GM21786 (cell line): Measurements from ENCODE around the gene PHEX.

Source experiments
- ATAC-seq: cut with Tn5 transposase; IDR thresholded peaks from one replicate; pipeline ENCODE4 v1.9.1; 2021; ENCODE audit not compliant: unreplicated experiment

The PHEX gene

DNA sequence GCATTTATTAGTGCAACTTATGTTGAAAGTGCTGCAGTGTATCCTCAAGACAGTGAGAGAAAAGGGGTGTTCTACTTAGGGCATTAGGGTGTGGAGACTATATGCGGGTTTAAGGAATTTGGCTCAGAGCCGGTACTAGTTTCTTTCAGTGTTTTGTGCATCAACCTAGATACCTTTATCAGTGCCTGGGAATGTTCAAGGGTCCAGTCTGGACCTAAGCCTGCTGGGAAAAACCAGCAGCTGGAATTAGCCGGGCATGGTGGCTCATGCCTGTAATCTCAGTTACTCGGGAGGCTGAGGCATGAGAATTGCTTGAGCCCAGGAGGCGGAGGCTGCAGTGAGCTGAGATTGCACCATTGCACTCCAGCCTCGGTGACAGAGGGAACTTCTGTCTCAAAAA, 7.4 kb downstream of the PHEX start:
- no peak for ATAC-seq

DNA sequence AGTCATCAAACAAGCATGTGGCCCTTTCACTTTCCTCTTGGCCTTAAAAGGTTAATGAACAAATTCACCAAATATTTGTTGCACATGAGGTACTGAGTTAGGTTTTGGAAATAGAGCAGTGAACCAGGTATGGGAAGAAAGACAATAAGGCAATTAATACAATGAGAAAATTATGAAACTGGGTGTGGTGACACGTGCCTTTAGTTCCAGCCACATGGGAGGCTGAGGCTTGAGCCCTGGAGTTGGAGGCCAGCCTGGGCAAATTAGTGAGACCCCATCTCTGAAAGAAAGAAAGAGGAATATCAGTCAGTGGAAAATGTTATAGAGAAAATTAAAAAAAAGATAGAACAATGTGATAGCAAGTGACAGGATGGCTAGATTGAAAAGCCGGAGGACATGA, 8.1 kb downstream of the PHEX start:
- ATAC-seq = no peak

DNA sequence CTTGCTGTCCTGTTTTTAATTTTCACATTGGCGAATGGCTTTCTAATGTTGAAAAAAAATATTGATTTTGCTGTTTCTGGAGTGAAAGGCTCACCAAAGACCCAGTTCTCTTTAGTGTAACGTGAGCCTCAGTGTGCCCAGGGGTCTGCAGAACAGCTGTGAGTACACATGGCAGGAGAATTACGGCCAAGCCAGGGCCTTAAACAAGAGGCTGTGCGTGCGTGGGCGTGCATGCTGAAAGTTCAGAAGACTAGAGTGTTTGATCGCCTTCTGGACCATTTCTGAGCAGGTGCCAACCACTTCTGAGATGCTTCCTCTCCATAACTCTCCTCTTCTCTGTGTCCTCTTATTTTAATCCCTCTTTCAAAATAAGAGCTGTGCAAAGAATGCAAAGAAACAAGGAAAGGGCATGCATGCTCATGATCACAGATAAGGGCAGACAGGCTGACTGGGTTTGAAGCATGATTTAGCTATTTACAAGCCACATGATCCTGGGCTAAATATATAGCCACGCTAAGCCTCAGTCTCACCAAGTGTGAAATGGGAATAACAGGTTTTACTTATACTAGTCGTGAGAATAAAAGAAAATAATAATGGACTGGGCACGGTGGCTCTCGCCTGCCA, 9.9 kb downstream of the PHEX start:
- ATAC-seq = no peak

DNA sequence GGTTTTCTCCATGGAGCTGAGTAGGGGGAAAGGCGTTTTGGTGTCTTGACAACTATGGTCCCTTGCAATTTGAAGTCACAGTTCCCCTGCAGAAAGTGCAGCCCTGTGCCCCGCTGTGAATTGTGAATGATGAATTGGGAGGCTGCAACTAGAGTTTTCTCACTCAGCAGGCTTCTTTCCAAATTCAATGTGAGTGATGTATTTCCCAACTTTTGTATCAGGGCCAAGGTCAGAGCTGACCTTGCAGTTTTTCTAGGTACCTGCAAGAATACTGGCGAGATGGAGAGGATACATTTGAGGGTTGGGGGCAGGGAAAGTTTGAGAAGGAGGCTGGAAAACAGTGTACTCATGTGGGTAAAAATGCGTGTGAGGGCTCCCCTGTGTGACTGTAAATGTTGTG, 11.7 kb downstream of the PHEX start:
- no peak for ATAC-seq

DNA sequence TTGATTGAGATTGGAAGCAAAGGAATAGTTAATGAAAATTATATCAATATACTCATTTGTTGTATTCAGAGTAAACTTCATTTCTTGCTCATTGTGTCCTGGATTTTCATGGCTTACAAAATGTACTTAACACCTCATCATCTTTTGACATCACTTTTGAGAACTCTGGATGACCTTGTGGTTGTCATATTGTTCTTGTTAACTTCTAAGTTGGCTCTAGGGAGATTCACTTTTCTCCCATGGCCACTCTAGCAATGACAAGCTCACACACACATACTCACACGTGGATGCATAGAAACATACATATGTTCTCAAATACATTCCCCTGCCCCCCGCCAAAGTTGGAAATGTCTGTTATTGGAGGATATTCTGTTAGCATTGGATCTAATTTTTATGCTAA, 15.3 kb downstream of the PHEX start:
- no peak for ATAC-seq

DNA sequence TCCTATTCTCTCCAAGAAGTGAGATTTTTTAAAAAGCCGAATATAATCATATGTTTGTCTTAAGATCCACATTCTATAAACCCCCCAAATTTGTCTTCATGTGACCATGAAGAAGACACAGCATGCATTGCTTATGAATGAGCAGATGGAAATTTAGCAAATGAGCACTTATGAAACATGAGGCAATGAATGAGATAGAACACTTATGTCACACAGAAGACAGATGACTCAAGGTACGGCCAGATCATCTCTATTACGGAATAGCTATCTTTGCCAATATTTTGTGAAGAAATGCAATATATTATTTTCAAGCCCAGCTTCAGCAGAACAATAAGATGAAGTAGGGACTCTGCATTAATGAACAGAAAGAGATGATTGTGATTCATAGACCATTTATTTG, 21.4 kb downstream of the PHEX start:
- ATAC-seq = no peak

DNA sequence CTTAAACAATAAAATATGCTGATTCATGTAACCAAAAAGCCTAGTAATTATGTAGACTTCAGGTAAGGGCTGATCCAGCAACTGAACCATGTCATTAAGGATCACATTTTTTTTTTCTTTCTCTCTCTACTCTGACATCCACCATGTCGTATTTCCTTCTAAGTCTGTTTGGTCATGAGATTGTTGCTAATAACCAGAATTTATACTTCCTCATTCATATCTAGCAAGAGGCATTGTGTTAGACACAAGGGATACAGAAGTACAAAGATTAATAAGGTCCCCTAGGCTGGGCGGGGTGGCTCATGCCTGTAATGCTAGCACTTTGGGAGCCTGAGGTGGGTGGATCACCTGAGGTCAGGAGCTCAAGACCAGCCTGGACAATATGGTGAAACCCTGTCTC, 24.1 kb downstream of the PHEX start:
- no peak for ATAC-seq

DNA sequence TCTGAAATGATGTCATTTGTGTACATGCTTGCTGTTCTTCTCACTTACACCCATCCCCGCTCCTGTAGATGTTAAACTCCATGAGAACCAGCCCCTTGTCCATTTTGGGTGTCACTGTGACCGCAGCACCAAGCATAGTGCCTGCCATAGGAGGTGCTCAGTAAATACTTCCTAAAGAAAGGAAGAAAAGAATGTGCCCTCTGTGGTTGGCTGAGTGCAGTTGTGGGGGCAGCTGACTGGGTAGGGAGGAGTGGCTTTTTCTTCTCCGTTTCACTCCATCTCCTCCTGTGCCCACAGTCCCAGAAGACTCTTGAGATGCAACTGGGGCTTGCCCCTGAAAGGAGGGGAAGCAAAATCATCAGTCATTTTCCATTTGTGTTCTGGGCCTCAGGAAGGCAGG, 25.5 kb downstream of the PHEX start:
- peak; percentile 42 for ATAC-seq

DNA sequence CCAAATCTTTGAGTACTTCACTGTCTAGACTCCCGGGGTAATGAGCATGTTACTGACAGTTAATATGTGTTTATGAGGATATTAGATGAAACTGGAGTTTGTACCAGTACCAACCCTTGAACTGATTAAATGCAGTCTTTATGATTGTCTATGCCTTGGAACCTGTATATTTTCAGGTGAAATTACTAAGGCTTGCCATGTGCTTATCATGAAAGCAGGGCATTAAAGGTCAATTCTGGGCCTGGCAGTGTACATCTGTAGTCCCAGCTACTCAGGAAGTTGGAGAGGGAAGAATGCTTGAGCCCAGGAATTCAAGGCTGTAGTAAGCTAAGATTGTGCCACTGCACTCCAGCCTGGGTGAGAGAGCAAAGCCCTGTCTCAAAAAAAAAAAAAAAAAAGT, 27.6 kb downstream of the PHEX start:
- no peak for ATAC-seq

DNA sequence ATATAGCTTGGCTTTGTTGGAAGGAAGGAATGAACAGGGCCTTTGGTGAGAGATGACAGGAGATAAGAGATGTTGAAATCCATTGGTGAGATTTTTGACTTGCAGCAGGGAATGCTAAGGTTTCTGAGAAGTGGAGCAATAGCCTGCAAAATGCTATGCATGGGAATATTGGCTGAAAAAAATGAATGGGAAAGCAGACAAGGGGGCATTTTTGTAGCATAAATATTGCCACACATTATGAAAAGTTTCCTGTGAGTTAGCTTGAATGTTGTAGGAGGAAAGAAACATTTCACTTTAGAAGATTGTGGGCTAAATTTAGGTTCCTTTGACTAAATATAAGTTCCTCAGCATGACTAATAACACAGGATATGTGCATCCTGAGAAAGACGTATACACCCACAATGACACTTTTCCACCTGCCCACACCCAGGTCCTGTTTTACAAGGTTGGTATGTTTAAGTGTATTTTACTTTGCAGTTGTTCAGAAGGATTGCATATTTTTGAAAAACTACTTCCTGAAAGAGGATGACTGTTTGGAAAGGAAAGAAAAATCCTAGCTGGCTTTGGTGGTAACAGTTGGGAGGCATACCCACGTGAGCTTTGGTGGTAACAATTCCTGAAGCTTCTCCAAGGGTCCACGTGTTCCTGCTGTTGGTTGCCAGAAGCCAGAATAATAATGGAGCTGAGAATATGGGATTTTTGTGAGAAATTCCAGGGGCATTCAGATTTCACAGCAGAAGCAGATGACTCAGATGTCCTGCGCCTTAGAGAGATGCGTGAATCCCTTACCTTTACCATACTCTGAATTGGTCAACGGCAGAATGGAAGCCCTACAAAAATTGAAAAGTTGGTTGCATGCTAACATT, 28.5 kb downstream of the PHEX start:
- ATAC-seq = peak; percentile 60

DNA sequence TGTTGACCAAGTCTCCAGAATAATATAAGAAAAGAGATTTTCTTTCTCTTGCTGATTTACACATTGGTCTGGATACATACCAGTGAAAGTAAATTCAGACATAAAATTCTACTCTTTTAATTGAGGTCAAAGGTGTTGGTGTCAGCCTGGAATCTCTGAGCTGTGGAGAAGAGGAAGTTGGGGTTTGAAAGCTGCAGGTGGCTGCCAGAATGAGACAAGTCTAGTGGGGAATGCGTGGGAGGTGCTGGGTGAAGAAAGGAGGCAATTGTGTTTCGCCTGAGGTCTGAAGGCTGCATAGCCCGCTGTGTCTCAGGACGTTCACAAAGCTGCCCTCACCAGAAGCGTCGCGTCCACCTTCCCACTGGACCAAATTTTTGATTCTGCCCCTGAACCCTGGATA, 31.2 kb downstream of the PHEX start:
- ATAC-seq = peak; percentile 76

DNA sequence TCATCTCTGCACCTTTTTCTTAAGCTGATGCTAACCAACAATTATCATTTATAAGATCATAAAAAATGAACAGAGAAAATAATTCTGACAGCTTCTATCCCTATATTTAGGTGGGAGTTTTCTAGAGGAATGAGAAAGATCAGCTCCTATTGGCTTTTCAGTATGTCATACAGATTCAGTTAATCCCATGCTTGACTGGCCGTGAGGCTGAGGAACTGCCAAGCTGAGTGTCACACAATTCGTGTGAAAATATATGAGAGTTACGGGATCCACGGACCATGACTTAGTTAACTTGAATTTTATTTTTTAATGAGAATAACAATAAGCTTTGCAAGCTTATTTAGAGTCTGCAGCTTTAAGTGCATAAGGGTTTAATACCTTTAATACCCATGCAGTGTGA, 37.5 kb downstream of the PHEX start:
- ATAC-seq = no peak

DNA sequence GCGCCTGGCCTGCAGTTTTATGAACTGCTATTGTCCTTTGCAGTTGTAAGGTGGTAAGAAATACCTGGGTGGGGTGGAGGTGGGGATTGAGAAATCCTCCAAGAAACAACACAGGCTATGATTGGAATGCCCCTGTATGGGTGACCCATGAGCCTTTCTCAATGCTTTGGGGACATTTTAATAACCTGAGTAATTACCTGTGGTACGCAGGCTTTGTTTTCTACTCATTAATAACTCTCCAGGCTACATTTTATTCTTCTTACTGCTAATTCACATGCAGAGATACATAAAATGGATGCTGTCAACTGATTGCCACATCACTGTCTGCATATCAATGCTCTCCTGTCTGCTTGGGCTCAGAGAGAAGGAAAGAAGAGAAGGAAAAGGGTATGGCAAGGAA, 41.8 kb downstream of the PHEX start:
- no peak for ATAC-seq

DNA sequence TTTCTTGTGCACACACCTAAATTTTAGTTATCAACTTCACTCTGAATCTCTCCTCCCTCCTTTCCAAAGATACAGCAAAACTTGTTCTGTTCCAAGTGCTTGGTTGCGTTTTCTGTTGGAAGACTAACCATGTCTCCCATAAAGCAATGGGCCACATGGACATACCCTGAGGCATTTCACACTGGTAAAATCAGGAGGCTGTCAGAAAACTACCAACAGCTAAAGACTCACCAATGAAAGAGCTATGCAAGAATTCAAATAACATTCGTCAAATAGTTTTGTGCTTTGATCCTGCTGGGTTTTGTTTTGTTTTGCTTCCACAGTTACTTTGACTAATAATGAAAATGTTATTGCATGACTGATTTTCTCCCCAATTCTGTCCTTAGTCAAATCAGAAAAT, 46.0 kb downstream of the PHEX start:
- no peak for ATAC-seq

DNA sequence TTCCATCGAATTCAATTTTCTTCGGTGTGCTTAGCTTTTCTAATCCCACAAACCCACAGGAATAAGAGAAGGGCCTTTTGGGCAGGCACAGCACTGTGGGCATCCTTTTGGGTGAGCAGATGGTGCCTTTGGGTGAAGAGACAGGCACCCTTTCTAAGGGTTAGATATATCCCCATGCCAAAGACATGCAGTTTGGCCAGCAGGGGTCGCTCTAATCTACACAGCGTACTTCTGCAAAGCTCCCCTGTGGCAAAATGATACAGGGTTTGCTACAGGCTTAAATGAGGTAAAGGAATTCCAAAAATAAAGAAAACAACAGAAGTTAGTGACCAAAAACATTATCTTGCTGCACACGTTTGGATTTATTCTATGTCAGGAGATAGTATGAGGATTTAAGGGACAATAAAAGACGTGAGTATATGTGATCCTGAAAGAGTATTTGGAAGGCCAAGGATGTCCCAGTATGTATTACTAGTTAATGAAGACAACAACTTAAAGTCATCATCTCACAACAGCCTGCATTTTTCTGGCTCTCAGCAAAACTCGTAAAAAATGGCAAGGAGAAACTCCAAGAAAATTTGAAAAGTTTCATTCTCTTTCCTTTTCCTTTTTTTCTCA, 49.5 kb downstream of the PHEX start:
- peak; percentile 89 for ATAC-seq

DNA sequence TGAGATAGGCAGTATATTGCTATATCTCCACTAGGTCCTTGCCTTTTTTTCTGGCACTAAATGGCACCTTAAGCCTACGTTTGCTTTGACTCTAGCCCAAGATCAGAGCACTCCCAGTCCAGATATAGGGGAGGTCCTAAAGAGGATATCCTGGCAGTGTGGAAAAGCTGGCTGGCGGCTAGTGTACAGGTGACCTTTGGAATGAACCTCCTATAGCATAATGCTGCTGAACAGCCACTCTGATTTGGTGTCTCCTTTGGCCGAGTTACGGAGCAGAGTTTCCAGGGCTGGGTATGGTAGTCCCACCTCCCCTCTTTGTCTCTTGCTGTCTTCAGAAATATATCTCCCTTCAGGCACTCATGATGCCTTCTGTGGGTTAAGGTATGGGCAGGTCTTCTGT, 53.9 kb downstream of the PHEX start:
- no peak for ATAC-seq

DNA sequence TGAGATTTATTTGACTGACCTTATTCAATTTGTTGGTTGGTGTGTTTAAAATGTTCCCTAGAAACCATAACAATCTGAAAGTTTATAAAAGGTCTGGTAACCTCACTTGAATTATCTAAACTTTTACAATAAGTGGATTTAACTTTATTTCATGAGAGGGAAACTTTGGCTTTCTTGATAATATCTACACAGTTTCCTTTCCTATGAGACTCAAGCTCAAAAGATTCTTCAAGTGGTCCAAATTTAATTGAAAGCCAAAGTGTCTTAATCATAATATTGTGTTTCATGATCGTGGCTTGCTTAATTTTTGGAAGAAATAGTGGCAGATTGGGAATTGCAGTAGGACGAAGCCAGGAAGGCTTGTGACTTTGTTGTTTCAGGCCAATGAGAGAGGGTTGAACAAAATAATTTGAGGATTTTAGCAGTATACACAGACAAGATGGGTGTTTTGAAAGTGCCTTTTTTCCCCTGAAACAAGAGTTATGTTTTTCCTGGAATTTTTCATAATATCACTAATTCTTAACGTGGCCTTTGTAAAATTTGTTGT, 55.0 kb downstream of the PHEX start:
- ATAC-seq = no peak

DNA sequence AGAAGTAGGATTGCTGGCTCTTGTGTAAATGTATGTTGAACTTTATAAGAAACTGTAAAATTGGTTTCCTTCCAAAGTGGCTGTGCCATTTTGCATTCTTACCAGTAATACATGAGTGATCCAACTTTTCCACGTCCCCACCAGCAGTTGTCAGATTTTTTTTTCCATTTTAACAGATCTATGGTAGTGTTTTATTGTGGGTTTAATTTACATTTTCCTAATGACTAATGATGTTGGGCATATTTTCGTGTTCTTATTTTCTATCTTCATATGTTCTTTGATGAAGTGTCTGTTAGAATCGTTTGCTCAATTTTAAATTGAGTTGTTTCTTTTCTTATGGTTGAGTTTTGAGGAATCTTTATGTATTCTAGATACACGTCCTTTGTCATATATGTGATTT, 56.2 kb downstream of the PHEX start:
- no peak for ATAC-seq

DNA sequence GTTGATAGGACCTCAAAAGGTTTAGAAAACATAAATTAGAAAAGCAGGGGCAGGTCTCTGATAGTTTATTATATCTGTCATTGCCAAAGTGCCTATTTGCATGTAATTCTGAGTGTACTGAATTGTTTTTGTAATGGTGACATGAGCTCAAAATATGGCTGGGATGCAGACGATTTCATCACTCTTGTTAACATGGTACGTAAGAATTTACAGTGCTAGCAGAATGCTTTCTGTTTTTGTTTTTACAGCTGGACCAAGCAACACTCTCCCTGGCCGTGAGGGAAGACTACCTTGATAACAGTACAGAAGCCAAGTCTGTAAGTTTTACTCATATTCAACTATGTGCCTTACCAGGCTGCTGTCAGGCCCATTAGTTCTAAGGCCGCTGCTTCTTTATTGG, 58.1 kb downstream of the PHEX start:
- no peak for ATAC-seq

DNA sequence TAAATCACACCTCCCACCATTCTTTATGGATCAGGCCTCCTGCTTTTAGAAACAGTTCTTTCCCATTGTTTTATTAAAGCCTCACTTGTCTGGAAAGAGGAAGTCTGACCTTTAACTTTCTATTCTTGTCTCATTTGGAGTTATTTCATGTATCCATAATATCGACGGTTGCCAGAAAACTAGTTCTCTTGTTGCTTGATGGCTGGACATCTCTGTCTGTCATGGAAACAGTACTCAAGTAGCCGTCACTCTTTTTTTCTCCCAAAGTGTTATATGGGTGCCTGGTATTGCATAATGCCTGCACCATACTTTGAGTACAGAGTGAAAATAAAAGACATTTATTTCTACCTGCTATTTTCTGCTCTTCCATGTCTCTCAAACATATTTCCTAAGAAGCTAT, 61.4 kb downstream of the PHEX start:
- no peak for ATAC-seq

DNA sequence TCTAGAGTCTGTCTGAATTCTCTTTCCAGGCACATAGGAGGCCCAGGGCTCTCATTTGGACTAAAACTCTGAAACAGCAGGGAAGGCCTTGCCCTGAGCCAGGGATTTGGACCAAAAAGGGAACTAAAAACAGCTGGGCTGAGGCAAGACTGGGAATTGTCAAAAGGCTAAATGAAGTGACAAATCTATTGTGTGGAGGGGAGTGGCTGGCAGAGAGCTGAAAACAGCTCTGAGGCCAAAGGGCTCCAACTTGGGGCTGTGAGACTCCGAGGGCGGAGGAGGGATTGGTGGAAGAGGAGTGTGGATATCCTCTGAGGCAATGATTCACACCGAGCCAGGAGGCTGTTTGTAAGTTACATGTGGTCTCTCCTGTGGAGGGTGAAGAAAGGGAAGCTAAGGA, 63.2 kb downstream of the PHEX start:
- ATAC-seq = no peak

DNA sequence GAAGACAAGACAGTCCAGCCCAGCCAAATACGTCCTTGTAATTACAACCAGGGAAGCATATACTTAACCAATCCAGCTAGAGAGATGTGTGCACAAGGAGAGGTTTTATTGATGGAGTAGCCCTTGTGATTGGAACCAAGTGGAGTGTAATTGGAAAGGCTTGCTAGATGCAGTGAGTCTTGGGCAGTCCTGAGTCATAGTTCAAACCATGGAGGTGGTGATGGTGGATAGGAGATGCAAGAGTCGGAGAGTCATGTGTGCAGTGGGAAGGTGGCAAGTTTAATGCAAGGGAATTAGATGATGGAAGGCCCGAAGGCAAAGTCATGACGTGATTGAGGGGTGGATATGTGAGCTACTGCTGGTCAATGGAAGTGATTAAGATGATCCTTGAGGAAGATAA, 63.7 kb downstream of the PHEX start:
- no peak for ATAC-seq
